Lower leg skin (tissue), 4 donors: ENCODE measurements around the gene ABLIM3. TPM values are rescaled to one million over a fixed set of nuclear protein-coding genes. Genes with fewer than 3 reads are reported as not detected.

ENCODE experiments used
- DNase-seq, 2 donors: peaks; one replicate each; pipeline ENCODE4 v3.0.0-alpha.2; 2019; ENCODE audit warnings: low spot score in 2 of 2
- H3K4me3 ChIP-seq: fragments of 200-600 bp; sonication (generic); 2 replicates; pipeline ENCODE4 v1.5.1; 2017; ENCODE audit warnings: mild to moderate bottlenecking, low read depth; ENCODE audit not compliant: poor library complexity, severe bottlenecking
- CTCF ChIP-seq, 3 donors: fragments of 450-650 bp; IDR thresholded peaks; one replicate each; pipeline ENCODE4 v1.5.1; 2016; ENCODE audit warnings: antibody characterized with exemption in 3 of 3, mild to moderate bottlenecking in 3 of 3, moderate library complexity in 2 of 3
- POLR2A ChIP-seq, 2 donors: fragments of 450-650 bp; IDR thresholded peaks; one replicate each; pipeline ENCODE4 v1.6.1; 2016 to 2017; ENCODE audit warnings: antibody characterized with exemption in 2 of 2, mild to moderate bottlenecking in 1 of 2, moderate library complexity in 1 of 2
- WGBS, 2 donors: methylation state at CpG; one replicate each; pipeline ENCODE4 v1.1.5; 2018; 5-methylcytosine and 5-hydroxymethylcytosine counted together
- intact Hi-C: fragments of 100-400 bp; cut with DNase I; formaldehyde crosslinking; loops from one replicate; pipeline ENCODE4 v1.15.0; 2023; ENCODE audit warnings: low total_unique reads
- total RNA-seq, 4 donors: library from RNA; depleted of rRNA; stranded (reverse); fragments of >200 nt; gene quantifications; one replicate each; pipeline ENCODE4 v1.1.0, GENCODE V29; 2016

Gene ABLIM3
- total RNA-seq, 4 donors from 2014 or later: 4.2 to 12.3 (median 7.4) TPM

- TF ChIP-seq CTCF (IDR thresholded peaks at IDR 0.05) (no peak), POLR2A (IDR thresholded peaks at IDR 0.05) (no peak)
- DNase-seq: no peak
- intact Hi-C loops: no loop called here
- H3K4me3 ChIP-seq: no peak overlapping the region
- WGBS, 2 donors: 74 to 80% methylated on average over 11 of the region's 11 CpGs
Measured at GRCh38 chr5:149304195-149305078, 163.1 kb downstream of the ABLIM3 start.

DNA sequence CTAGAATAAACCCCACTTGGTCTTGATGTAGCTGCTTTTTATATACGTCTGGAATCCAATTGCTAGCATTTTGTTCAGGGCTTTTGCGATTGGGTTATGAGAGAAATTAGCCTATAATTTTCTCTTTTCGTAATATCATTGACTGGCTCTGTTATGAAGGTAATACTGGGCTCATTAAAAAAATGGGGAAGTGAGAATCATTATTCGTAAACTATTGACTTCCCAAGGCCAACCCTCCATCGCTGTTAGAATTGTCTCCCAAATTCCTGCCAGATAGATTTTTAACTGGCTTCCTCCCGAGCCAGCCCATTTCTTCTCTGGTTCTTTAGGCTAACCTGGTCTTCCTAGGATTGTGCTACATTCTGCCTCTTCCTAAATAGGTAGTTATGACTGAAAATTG lies 168.1 kb downstream of the ABLIM3 start:
- no peak for TF ChIP-seq POLR2A (IDR thresholded peaks at IDR 0.05)
- TF ChIP-seq CTCF (IDR thresholded peaks at IDR 0.05): no peak
- 82 to 83% methylated on average over 6 of the region's 6 CpGs for WGBS, 2 donors
- intact Hi-C loops: no loop called here
- H3K4me3 ChIP-seq: no peak overlapping the region
- DNase-seq: no peak

Other genes starting within 250 kb of the ABLIM3 start
- gene SH3TC2, start 78.4 kb upstream of the ABLIM3 start, total RNA-seq: 1 to 10 TPM in 3 of 4 donors, under 1 TPM in 1; 0.80 to 3.7 (median 2.0) TPM
- gene AFAP1L1, start 130.4 kb downstream of the ABLIM3 start, total RNA-seq: 10 to 100 TPM in 1 of 4 donors, 1 to 10 TPM in 3; 6.3 to 10.8 (median 8.0) TPM
- 10 to 100 TPM in 2 of 4 donors, 1 to 10 TPM in 2; 6.6 to 12.4 (median 10.2) TPM for gene GRPEL2, start 204.0 kb downstream of the ABLIM3 start, total RNA-seq
- gene PCYOX1L, start 216.6 kb downstream of the ABLIM3 start, total RNA-seq: 1 to 10 TPM; 2.7 to 5.6 (median 3.9) TPM
- not detected for gene IL17B, start 237.8 kb downstream of the ABLIM3 start, total RNA-seq